ENCODE results near the gene GPRIN1.

GPRIN1 gene

DNA sequence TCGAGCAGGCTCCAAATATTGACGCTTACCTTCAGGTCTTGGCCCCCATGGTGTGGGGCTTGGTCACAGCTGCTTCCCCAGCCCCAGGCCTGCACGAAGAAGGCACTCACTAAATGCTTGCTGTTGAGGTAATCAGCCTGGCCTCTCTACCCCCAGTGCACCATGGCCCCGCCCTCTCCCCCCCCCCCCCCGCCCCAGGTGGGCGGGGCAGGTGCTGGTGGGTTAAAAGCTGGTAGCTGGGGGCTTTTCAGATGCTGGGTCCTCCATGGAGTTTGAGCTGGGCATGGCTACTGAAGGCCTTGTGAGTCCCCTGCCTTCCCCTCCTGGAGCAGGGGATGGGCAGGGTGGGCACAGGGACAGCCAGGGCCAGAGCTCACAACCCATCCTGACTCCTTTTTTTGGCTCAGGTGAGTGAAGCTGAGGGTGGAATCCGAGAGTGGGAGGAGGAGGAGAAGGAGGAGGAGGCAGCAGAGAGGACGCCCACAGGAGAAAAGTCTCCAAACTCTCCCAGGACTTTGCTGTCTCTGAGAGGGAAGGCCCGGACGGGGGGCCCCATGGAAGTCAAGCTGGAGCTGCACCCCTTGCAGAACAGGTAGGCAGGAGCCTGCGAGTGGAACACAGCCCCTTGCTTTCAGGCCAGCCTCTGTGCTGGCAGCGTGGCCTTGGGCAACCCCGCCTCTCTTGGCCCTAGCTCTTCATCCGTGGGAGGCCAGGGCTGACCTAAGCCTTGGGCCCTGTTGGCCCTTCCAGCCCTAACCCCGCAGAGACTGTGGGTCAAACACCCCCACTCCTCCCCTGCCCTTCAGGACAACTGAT lies 32.9 kb upstream of the GPRIN1 start:
- no peak for DNase-seq

DNA sequence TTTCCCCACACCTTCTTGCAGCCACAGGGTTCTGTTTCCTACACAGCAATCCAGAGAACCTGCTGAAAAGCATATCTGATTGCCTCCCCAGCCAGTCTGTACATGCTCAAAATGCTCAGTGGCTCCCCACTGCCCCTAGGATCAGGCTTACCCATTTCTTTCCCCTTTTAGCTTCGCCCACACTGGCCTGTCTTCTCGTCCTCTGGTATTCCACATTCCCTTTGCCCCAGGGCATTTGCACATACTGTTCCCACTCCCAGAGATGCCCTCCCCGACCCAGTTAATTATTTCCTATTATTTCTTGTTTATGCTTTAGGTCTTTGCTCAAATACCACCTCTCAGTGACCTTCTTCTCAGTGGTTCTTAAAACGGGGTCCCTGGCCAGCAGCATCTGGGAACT lies 30.7 kb upstream of the GPRIN1 start:
- DNase-seq = no peak

DNA sequence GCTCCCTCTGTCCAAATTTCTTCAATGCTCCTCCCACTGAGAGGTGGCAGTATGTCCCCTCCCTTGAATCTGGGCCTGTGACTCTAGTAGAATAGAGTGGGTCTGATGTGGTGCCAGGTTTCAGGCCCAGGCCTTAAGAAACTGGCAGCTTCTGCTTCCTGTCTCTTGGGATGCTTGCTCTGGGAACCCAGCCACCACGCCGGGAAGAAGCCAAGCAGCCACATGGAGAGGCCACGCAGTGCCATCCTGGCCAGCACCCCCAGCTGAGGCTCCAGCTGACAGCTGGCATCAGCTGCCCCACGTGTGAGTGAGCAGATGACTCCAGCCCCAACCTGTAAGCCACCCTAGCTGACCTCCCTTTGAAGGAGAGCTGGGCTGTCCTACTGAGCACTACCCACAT lies 30.0 kb upstream of the GPRIN1 start:
- no peak for DNase-seq

DNA sequence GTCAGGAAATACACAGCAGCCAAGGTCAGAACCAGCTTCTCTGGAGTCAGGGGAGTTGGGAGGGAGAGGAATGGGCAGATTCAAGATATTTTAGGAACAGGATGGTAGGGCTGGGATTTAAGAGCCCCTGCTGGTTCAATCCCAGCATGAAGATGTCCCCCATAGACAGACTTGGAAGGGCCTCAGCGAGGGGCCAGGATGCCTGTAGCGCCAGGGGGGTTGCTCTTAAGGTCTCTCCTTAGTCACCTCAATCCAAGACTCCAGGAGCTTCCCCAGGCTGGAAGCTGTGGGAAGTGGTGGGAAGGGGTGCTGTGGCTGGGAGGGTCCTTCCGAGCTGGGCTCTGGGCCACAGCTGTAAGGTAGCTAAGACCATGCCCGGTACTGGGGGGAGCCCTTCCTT lies 29.3 kb upstream of the GPRIN1 start:
- DNase-seq = no peak

DNA sequence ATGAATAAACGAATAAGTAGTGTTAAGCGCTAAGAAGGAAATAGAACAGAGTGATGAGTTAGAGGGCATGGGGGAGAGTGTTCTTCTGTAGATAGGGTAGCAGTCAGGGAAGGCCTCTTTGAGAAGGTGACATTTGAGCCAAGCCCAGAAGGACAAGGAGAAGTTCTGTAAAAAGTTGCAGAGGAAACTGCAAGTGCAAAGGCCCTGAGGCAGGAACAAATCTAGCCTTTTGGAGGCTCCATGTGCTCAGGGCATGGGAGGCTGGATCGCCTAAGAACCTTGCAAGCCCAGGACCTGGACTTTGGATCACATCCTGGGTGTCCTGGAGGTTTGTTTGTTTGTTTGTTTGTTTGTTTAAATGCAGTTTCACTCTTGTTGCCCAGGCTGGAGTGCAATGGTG lies 28.5 kb upstream of the GPRIN1 start:
- DNase-seq = no peak

DNA sequence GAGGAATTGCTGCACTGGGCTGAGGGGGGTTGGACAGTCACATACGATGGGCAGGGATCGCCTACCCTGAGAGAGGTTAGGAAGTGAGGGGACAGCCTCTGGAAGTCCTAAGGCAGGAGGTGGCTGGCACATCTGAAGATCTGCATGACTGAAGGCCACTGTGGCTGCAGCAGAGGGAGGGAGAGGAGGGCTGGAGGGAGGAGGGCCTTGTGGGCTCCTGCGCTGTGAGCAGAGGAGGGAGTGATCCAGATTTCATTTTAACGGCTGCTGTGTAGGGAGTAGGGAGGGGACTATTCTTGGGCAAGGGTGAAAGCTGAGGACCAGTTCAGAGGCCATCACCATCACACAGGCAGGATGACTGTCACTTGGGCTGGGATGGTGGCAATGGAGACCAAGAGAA lies 27.6 kb upstream of the GPRIN1 start:
- no peak for DNase-seq

DNA sequence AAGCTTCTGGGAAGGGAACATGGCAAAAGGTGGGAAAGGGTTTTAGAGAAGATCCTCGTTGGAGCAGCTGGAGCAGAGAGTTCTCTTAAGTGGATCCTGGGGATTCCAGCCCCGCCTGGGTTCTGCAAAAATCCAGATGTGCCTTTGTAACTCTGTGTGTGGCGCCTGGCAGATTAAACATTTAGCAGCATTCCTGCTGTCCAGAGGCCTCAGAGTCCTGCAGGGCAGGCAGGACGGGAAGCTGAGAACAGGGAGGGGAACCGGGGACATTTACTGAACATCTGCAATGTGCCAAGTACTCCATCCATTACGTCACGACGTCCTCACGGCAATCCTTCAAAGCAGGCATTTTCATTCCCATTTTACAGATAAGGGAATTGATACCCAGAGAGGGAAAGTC lies 26.5 kb upstream of the GPRIN1 start:
- DNase-seq = no peak

DNA sequence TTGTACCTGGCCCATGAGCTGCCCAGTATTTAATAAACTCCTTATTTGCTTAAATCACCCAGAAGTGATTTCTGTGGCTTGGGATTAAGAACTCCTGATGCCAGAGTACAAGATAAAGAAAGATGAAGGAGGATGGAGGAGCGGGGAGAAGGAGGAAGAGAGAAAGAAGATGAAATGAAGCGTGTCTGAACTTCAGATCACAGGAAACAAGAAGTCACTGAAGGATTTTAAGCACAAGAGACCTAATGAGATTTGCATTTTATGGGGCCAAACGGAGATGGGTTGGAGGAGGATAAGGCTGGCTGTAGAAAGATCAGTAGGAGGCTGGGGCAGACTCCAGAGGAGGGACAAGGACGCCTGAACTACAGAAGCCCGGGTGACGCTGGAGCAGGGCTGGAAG lies 23.6 kb upstream of the GPRIN1 start:
- DNase-seq = no peak

DNA sequence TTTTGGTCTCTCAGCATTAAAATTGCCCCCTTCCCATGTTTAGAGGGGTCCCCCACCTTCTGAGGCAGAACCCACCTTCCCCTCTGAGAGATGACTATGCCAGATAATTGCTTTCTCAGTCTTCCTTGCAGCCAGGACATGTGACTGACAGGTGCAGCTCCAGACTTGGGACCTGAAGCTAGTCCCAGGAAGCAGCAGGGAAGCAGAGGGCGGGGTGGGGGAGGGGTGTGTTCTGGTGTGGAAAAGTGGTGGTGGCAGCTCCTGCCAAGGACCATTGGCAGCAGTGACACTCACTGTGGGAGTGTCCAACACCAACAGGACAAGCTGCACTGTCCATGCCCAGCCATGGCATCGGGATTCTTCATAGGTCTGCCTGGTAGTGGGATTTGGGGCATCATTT lies 22.8 kb upstream of the GPRIN1 start:
- DNase-seq = no peak

DNA sequence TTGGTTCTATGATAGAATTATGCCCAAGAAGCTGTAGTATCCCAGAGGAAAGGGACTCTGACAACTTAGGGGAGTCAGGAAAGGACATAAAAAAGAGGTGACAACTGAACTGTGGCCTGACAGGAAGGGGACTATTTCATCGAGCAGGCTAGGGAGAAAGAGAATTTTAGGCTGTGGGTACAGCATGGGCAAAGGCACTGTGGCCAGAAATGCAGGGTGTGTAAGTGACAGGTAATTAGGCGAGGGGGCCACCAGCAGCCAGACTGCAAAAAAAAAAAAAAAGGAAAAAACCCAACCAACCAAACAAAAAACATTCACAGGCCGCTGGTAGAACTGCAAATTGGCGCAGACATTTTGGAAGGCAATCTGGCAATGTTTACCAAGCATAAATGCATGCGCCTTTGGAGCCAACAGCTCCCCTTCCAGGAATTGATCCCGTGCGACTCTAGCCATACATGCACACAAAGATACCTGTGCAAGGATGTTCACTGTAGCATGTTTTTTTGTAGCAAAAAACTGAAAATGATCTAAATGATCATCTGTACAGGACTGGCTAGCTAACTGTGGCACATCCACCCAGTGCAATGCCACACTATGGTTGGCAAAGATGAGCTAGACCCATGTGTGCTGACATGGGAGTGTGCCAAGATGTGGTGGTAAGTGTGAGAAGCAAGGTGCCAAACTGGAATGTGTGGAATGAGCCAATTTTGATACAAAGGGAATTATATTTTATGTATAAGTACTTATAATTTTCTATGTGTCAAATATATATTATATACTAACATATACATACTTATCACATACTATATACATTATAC lies 21.6 kb upstream of the GPRIN1 start:
- DNase-seq = no peak

DNA sequence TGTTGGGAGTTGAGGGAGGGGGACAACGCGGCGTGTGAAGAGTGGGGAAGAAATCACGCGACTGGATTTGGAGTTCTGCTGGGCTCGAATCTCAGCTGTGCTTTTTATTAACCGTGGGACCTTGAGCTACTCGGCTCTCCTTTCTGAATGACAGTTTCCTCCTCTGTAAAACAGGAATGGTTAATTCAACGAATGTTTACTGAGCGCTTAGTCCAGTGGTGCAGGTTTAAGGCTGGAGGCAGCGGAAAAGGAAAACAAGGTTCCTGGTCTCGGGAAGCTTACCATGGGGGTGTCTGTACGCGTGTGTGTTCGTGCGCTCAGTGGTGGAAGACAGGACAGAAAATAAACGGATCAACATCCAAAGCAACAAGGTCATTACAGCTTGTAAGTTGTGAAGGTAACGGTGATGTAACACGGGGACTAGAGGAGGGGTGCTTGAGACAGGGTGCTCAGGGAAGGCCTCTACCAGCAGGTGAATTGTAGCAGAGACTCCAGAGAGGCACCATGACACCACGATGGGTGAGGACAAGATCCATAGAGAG lies 20.8 kb upstream of the GPRIN1 start:
- DNase-seq = no peak

DNA sequence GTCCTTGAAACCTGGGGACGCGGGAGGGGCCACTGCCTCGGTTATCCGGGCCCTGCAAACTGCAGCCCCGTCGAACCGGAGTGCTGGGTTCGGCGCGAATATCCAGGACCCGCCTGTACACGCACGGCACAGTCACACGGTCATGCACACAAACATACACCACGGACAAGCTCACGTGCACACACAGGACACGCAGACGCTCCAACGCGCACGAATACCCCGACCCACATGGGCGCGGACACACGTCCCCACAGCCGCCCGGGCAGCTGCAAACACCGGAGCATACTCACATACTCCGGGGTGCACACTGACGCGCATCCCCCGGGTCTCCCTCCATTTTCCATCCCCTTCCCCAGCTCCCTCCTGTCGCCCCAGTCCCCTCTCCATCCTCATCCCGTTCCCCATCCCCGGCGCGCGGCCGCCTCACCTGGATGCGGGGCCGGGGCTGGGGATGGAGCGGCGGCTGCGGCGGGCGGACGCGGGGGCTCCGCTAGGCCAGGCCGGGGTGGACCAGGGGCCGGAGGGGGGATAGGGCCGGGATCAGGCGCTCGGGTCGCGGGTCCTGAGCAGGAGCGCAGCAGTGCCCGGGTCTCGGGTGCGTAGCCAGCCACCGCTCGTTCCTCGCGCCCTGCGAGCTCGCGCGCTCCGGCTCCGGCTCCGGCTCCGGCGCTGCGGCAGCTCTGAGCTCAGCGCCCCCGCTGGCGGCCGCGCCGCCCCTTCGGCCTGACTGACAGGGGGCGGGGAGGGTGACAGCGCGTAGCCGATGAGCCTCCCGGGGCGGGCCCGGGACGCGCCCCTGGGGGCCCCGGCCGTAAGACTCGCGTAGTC lies 20.1 kb upstream of the GPRIN1 start, which contains the start of the genes EIF4E1B and SNCB:
Gene EIF4E1B, plus strand, starts transcription at position 823 of the 828 bp plus-strand sequence. CDS start 12,113 bp downstream, outside the sequence.
Gene SNCB, minus strand, starts transcription at position 682 of the 828 bp plus-strand sequence. CDS start 880 bp downstream, outside the sequence.
- DNase-seq = peak in 2 of 5 experiments; percentile 18 to 66

DNA sequence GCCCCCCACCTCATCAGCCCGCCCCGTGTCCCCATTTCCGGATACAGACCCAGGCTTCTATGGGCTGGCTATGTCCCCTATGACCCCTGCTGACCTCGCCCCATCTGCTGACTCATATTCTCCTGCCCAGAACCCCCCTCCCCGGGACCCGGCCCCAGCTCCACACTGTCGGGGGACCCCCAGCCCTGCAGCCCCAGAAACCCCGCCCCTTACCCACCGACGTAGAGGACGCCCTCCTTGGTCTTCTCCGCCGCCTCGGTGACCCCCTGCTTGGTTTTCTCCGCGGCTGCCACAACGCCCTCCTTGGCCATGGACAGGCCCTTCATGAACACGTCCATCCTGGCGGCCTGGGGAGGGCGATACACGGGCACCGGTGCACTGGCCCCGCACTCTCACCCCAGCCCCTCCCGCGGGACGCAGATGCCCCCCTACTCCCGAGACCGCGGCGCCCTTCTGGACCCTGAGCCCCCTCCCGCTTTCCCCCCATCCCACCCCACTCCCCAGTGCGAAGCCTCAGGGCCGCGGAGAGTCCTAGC lies 19.4 kb upstream of the GPRIN1 start:
- DNase-seq = no peak

DNA sequence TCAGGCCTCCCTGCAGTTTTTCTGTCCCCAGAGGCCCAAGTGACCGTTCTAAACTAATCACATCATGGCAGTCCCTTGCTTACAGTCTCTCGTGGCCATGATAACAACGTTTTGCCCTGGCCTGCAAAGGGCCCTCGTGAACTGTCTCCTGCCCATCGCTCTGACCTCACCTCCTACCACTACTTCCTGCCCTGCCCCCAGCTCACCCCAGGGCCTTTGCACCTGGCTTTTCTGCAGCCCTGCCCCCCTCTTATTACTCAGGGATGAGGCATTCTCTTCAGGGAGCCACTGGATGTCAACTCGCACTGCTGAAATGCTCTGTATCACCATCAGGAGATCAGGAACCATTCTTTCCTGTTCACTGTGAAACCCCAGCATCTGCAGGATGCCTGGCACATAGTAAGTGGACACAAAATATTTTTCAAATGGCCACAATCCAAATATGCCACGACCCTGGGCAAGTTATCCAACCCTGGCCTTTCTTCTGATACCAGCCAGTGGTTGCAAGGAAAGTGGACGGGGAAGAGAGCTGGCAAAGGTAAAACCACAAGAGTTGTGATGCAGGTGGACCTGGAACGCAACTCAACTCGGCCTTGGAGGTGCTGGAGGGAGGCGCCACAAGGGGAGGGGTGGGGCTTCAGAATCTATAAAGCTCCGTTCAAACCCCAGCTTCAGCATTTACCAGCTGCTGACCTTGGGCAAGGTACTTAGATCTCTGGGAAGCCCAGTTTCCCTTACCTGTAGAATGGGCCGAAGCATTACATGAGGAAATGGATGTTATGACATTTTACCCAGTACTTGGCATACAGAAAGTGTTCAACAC lies 18.7 kb upstream of the GPRIN1 start:
- DNase-seq = no peak

DNA sequence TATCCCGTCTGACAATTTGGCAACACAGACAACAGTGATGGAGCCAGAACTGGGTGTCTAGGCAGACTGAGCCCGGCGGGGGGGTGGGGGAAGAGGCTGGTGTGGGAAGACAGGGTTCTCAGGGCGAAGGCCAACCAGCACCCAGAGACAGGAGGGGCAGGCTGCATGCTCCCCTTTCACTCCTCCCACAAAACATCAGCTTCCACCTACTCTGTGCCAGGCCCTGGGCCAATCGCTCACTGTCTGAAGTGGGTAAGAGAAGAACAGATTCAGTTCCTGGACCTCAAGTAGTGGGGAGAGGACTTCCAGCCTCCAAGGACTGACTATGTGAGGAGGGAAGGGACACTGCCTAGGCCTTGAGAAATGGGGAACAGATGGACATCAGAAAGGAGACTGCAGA lies 17.6 kb upstream of the GPRIN1 start:
- DNase-seq = no peak

DNA sequence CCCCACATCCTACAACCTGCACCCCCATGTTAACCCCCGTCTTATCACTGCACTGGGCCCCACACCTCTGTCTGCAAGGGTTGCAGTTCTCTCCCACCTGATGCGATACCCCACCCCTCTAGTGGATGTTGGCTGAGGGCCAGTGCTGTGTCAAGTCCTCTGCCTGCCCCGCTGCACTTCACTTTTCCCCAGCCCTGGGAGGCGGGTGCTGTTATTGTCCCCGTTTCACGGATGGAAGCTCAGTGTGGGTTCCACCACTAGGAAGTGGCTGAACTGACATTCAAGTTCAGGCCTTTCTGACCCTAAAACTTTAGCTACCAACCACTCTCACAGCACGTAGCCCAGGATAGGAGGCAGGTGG lies 16.9 kb upstream of the GPRIN1 start:
- DNase-seq = no peak

DNA sequence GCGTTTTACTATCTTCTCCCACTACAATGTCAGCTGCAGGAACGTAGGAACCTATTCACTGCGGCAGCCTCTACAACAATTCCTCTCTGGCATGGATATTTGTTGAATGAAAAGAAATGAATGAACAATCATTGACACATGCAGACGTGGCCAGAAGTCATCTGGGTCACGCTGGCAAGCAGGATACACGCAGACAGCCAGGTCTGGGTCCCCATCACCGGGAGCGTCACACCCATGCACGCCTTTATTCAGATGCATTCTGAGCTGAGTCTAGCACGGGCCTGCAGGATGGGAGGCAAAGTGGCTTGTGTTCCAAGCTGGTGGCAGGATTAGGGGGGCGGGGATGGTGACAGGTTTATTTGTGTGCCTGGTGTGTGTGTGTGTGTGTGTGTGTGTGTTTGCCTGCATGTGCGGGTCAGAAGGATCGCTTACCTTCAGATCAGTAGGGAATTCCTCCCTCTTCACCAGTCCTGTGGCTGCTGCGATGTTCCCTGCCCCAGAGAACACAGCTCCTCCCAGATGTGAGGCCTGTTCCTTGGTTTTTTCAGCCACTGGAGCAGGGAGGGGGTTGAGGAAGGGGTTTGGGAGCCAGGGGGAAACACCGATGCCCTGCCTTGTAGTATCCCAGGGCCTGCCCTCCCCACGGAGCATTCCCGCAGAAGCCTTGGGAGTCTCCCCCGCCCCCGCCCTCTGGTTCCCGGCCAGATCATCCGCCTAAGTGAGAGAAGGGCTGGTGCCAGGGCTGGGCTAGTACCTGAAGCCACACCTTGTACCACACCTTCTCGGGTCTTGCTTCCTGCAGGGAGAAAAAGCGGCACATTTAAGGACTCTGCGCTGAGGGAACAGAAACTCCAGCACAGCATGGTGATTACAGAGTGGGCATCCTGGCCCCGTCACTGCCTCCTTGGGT lies 16.3 kb upstream of the GPRIN1 start:
- DNase-seq = no peak

DNA sequence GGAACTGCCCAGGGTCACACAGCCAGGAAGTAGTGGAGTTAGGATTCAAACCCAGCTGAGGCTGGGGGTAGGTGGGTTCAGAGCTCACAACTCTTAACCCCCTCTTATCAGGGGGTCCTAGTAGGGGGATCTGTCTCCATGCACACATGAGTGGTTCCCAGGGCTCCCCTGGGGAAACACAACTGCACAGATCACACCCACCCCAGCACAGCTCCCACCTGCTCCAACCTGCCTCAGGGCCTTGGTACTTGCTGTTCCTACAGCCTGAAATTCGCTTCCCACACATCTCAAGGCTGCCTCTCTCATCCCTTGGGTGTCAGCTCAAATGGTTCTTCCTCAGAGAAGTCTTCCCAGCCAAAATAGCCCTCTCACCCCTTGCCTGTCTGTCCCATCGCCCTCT lies 15.6 kb upstream of the GPRIN1 start:
- DNase-seq = no peak

DNA sequence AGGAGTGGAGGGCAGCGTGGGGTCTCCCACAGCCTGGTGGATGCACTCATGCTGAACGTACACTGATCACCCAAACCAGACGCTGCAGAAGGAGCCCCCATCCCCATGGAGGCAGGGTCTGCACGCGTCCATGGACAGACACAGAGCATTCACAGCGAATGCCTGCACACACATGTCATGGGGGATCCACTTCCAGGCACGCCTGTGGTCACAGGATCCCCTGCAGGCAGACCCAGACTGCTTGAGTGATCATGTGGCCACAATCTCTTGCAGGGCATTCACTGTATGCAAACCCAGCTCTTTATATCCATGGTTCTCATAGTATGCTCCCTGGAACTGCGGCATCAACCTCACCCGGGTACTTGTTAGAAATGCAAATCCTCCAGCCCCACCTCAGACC lies 15.0 kb upstream of the GPRIN1 start:
- no peak for DNase-seq

DNA sequence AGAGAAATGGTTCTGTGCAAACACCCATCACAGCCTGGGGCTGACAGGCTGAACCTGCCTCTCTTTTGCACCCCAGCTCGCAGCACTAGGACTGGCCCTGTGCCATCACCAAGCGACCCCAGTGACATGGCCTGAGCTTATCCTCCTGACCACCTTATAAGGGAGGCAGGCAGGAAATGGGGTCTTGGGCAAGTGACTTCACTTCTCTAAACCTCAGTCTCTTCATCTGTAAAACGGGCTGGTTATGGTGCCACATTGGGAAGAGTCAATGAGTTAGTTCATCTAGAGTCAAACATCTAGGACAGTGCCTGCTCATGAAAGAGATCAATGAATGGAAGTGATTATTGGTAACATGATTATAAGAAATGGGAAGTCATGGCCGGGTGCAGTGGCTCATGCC lies 14.2 kb upstream of the GPRIN1 start:
- DNase-seq = no peak
